ENCODE measurements around the gene KLHDC9. TPM values are rescaled to one million over a fixed set of nuclear protein-coding genes. Genes with fewer than 3 reads are reported as not detected.

Gene KLHDC9
- total and polyA plus RNA-seq, 9 of the 15 experiments (the other 6 are each of a cell fraction or from before 2014, with no cell fraction given): not detected

GRCh38 chr1:161132410-161133219 is 34.5 kb downstream of the KLHDC9 start, which contains the start of gene DEDD (continued):
- TF ChIP-seq ZNF407 (IDR thresholded peaks at IDR 0.05; ENCODE audit: low read depth) (no peak), IRF2 (CRISPR knock-in tag; IDR thresholded peaks at IDR 0.05) (no peak), ZNF324 (CRISPR knock-in tag; IDR thresholded peaks at IDR 0.05) (no peak), CCNT2 (IDR thresholded peaks at IDR 0.05; ENCODE audit: borderline replicate concordance, extremely low read depth, insufficient read length, low read depth, low read length) (peak; percentile 59), BRCA1 (IDR thresholded peaks at IDR 0.05) (no peak), BRCA1 (CRISPR knock-in tag; IDR thresholded peaks at IDR 0.05) (no peak), ZEB2 (IDR thresholded peaks at IDR 0.05) (peak; percentile 25; the same call in 1 of the 2 replicates), ZNF583 (CRISPR knock-in tag; IDR thresholded peaks at IDR 0.05) (0 out of 2 replicates have a peak, but pooled peaks have one; percentile 33), MAX (CRISPR knock-in tag; IDR thresholded peaks at IDR 0.05) (no peak), BRD9 (IDR thresholded peaks at IDR 0.05; ENCODE audit: low read depth, partially characterized antibody) (peak; percentile 80), TFAP4 (CRISPR knock-in tag; IDR thresholded peaks at IDR 0.05; ENCODE audit: borderline replicate concordance) (peak; percentile 96), ARID3A (IDR thresholded peaks at IDR 0.05; ENCODE audit: borderline replicate concordance, low read depth, low read length) (no peak), SMARCA4 (IDR thresholded peaks at IDR 0.05) (peak; percentile 49; the same call in 1 of the 2 replicates), TCFL5 (CRISPR knock-in tag; conservative IDR thresholded peaks at IDR 0.05) (no peak), E2F1 (CRISPR knock-in tag; IDR thresholded peaks at IDR 0.05) (peak; percentile 84)

Data from K562 (cell line).